Smooth muscle cell (in vitro differentiated cells): ENCODE measurements around the gene KPNB1. TPM values are rescaled to one million over a fixed set of nuclear protein-coding genes. Genes with fewer than 3 reads are reported as not detected.

ENCODE experiments used
- DNase-seq: peaks from one replicate; lab custom pipeline; 2025; ENCODE audit not compliant: unreplicated experiment; lab: John Stamatoyannopoulos, UW
- H2AFZ ChIP-seq: fragments of 200-600 bp; sonication (generic); 2 replicates; pipeline ENCODE4 v1.6.0; 2016; ENCODE audit warnings: antibody characterized with exemption, low read depth, mild to moderate bottlenecking
- H3F3A ChIP-seq: fragments of 200-600 bp; sonication (generic); 2 replicates; pipeline ENCODE4 v1.6.0; 2017; ENCODE audit warnings: antibody characterized with exemption, low read depth
- H3K27ac ChIP-seq: fragments of 200-600 bp; sonication (generic); 2 replicates; pipeline ENCODE4 v1.5.1; 2016; ENCODE audit warnings: low read depth, mild to moderate bottlenecking
- H3K27me3 ChIP-seq: fragments of 200-600 bp; sonication (generic); 2 replicates; pipeline ENCODE4 v1.6.1; 2016; ENCODE audit warnings: low read depth, mild to moderate bottlenecking
- H3K36me3 ChIP-seq: fragments of 200-600 bp; sonication (generic); 2 replicates; pipeline ENCODE4 v1.5.1; 2016; ENCODE audit warnings: low read depth
- H3K4me1 ChIP-seq: fragments of 200-600 bp; sonication (generic); 2 replicates; pipeline ENCODE4 v1.5.1; 2016; ENCODE audit warnings: low read depth
- H3K4me2 ChIP-seq: fragments of 200-600 bp; sonication (generic); 2 replicates; pipeline ENCODE4 v1.6.0; 2016; ENCODE audit warnings: mild to moderate bottlenecking
- H3K4me3 ChIP-seq: fragments of 200-600 bp; sonication (generic); 2 replicates; pipeline ENCODE4 v1.5.1; 2016; ENCODE audit warnings: mild to moderate bottlenecking
- H3K79me2 ChIP-seq: fragments of 200-600 bp; sonication (generic); 2 replicates; pipeline ENCODE4 v1.6.0; 2016; ENCODE audit warnings: low read depth, mild to moderate bottlenecking
- H3K9ac ChIP-seq: fragments of 200-600 bp; sonication (generic); 2 replicates; pipeline ENCODE4 v1.6.0; 2016; ENCODE audit warnings: low read depth
- H3K9me3 ChIP-seq: fragments of 200-600 bp; sonication (generic); replicated peaks from 2 replicates; pipeline ENCODE4 v1.5.1; 2016; ENCODE audit warnings: low read depth
- H4K20me1 ChIP-seq: fragments of 200-600 bp; sonication (generic); 2 replicates; pipeline ENCODE4 v1.6.0; 2016; ENCODE audit warnings: low read depth
- CTCF ChIP-seq: fragments of 200-600 bp; sonication (generic); IDR thresholded peaks from 2 replicates; pipeline ENCODE4 v1.5.1; 2017; ENCODE audit warnings: borderline replicate concordance, mild to moderate bottlenecking, antibody characterized with exemption; ENCODE audit not compliant: insufficient read depth, poor library complexity, severe bottlenecking
- WGBS: methylation state at CpG from one replicate; pipeline ENCODE4 v1.1.7; 2016; ENCODE audit warnings: low lambda C conversion rate; 5-methylcytosine and 5-hydroxymethylcytosine counted together
- polyA plus RNA-seq: library from polyadenylated mRNA; unstranded; fragments of >200 nt; fragmentation: Nextera tagmentation; extraction: Ambion mirVana; gene quantifications from 2 replicates; pipeline ENCODE4 v1.2.1, GENCODE V29; 2016
- total RNA-seq: library from RNA; depleted of rRNA; stranded (reverse); fragments of >200 nt; gene quantifications from 2 replicates; pipeline ENCODE4 v1.2.3, GENCODE V29; 2014

KPNB1 gene
- total and polyA plus RNA-seq, 2 experiments from 2014 or later = 78.8 to 242 TPM

DNA sequence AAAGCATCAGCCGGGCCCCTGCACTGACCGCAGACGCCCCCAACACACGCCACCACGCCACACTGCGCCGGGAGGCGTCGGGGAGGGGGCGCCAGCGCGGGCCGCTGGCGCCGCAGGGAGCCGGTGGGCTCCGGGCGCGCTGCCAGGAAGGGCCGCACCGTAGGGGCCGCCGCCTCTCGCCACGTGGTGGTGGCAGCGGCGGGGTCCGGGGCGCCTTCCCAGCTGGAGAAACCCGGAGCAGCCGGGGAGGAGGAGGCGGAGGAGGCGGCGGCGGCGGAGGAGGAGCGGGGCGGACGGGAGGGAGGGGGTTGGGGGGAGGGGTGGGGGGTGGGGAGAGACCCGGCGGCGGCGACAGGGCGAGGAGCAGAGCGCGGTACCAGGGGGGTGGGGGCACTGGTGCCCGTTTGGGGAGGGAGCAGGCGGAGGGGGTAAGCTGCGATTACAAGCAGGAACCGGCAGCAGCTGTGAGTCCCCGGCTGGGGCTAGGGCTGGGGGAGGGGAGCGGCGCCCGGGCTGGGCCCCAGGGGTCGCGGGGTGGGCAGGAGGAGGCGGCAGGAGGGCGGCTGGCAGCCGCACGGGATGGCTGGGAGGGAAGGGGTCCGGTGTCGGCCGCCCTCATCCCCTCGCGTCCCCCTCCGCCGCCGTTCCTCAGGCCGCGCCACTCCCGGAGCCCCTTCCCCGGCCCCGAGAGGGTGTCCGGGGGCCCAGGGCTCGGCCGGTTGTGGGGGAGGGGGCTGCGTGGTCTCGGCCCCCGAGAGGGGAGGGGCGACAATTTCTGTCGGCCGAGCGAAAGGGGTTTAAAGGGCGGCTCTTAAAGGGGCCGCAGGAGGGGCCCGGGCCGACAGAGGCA lies 44.2 kb downstream of the KPNB1 start, which contains the start of gene TBKBP1:
Gene TBKBP1 (plus strand): TSS at position 431 of the 850 bp plus-strand sequence. CDS start 1,952 bp downstream, outside the sequence.
- 1% methylated on average over 31 of the region's 87 CpGs for WGBS
- Histone ChIP-seq H3K4me2 (peak within 1 kb of the TSS; percentile 98), H3K79me2 (no peaks in the 10 kb centered on the region), H3K36me3 (no peaks in the 10 kb centered on the region), H3K27ac (peak within 1 kb of the TSS; percentile 70), H3K9me3 (no peaks in the 10 kb centered on the region), H3F3A (peaks cover 8% of the 10 kb centered on the region), H2AFZ (peak within 1 kb of the TSS; percentile 71), H3K27me3 (no peaks in the 10 kb centered on the region), H3K4me3 (peak within 1 kb of the TSS; percentile 93), H3K4me1 (peaks cover 14% of the 10 kb centered on the region), H3K9ac (peak within 1 kb of the TSS; percentile 88), H4K20me1 (peaks cover 3% of the 10 kb centered on the region)
- no peak for TF ChIP-seq CTCF
- DNase-seq = peak; percentile 69

GRCh38 chr17:47694581-47695428 lies 45.1 kb downstream of the KPNB1 start:
- DNase-seq = peak; percentile 72
- no peaks in the 10 kb centered on the region for H3K9me3 ChIP-seq
- TF ChIP-seq CTCF = no peak
- H3K9ac ChIP-seq = peak overlapping the region; percentile 88
- H3K36me3 ChIP-seq = no peaks in the 10 kb centered on the region
- H3K4me1 ChIP-seq = peaks cover 14% of the 10 kb centered on the region
- H3K79me2 ChIP-seq = no peaks in the 10 kb centered on the region
- WGBS = 1% methylated on average over 41 of the region's 65 CpGs
- H3K27me3 ChIP-seq = no peaks in the 10 kb centered on the region
- peak overlapping the region; percentile 98 for H3K4me2 ChIP-seq
- peaks cover 8% of the 10 kb centered on the region for H3F3A ChIP-seq
- peak overlapping the region; percentile 93 for H3K4me3 ChIP-seq
- peak overlapping the region; percentile 70 for H3K27ac ChIP-seq
- peaks cover 9% of the 10 kb centered on the region for H4K20me1 ChIP-seq
- peak overlapping the region; percentile 71 for H2AFZ ChIP-seq

DNA sequence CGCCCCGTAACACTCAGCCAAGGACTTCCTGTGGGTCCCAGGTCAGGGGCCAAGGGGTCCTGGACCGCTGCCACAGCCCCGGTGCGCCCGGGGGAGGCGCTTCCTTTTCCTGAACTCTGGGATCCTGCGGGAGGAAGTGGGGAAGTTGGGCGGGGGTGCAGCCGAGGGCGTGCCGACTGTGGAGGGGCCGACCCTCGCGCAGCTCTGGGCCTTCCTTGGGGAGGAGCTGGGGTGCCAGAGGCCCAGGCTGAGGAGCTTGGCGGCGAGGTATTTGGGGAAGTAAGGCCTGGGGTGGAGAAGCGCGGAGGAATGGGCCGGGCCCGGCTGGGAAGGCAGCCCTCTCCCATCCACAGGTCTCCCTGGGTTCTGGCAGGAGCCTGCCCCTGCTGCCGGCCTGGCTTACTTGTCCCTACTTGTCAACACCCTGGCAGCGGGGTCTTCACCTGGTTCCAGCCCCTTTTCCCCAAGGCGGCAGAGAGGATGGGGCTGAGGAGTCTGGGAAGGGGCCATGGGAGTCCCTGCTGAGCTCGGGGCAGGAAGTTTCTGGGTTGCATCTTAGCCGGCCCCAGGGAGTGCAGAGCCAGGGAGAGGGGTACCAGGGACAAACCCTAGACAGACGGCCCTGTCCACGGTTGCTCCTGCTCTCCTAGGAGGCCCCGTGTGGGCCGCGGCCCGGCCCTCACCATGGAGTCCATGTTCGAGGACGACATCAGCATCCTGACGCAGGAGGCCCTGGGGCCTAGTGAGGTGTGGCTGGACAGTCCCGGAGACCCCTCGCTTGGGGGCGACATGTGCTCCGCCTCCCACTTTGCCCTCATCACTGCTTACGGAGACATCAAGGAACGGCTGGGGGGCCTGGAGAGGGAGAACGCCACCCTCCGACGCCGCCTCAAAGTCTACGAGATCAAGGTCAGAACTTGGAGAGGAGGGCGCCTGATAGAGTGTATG lies 46.0 kb downstream of the KPNB1 start:
- no peaks in the 10 kb centered on the region for H3K27me3 ChIP-seq
- 45% methylated on average over 47 of the region's 47 CpGs for whole genome bisulfite sequencing
- H3K4me2 ChIP-seq = peak overlapping the region; percentile 98
- H3K4me3 ChIP-seq = peak overlapping the region; percentile 93
- H4K20me1 ChIP-seq = peaks cover 9% of the 10 kb centered on the region
- H3K36me3 ChIP-seq = no peaks in the 10 kb centered on the region
- TF ChIP-seq CTCF = no peak
- H3K4me1 ChIP-seq = peaks cover 14% of the 10 kb centered on the region
- H3K79me2 ChIP-seq = no peaks in the 10 kb centered on the region
- H3F3A ChIP-seq = peaks cover 8% of the 10 kb centered on the region
- DNase-seq = no peak
- peak overlapping the region; percentile 71 for H2AFZ ChIP-seq
- H3K27ac ChIP-seq = peak overlapping the region; percentile 70
- no peaks in the 10 kb centered on the region for H3K9me3 ChIP-seq
- peak overlapping the region; percentile 88 for H3K9ac ChIP-seq
